Panc1 (cell line): Measurements from ENCODE around the gene POMGNT1. TPM values are rescaled to one million over a fixed set of nuclear protein-coding genes. Genes with fewer than 3 reads are reported as not detected.

Experiments used
- ATAC-seq: fragments of 200-7000 bp; cut with Tn5 transposase; 2 replicates; pipeline ENCODE4 v1.9.1; 2020; ENCODE audit warnings: mild to moderate bottlenecking, moderate library complexity
- BruUV-seq: library from RNA; stranded (reverse); fragments of 400-500 nt; replicated peaks from 2 replicates; lab custom pipeline; 2021; lab: Mats Ljungman, UMichigan
- CTCF ChIA-PET: fragments of 300-600 bp; sonication (Branson Sonifier 250); formaldehyde crosslinking; loops from one replicate; lab custom pipeline; 2022; ENCODE audit warnings: antibody characterized with exemption; lab: Charles Lee
- POLR2A ChIA-PET: fragments of 300-600 bp; sonication (Branson Sonifier 250); formaldehyde crosslinking; loops from one replicate; lab custom pipeline; 2022; ENCODE audit warnings: antibody characterized with exemption; lab: Charles Lee
- DNase-seq: peaks from one replicate; pipeline ENCODE4 v3.0.0-alpha.2; 2010; ENCODE audit warnings: low read depth, low spot score
- H3K27ac ChIP-seq: 2 replicates; pipeline ENCODE4 v1.5.1; 2011; ENCODE audit warnings: mild to moderate bottlenecking, low read length, inconsistent platforms
- H3K27me3 ChIP-seq: fragments of 200-500 bp; sonication (Bioruptor generic); 2 replicates; pipeline ENCODE4 v1.6.0; 2014; ENCODE audit warnings: low read length, inconsistent platforms; ENCODE audit not compliant: control insufficient read depth, insufficient read depth
- H3K36me3 ChIP-seq: fragments of 200-500 bp; sonication (Bioruptor generic); 2 replicates; pipeline ENCODE4 v1.5.1; 2014; ENCODE audit warnings: inconsistent platforms, mild to moderate bottlenecking, low read length, moderate library complexity; ENCODE audit not compliant: control insufficient read depth, insufficient read depth
- H3K4me1 ChIP-seq: 2 replicates; pipeline ENCODE4 v1.5.1; 2011; ENCODE audit warnings: inconsistent platforms, mild to moderate bottlenecking, low read length, moderate library complexity; ENCODE audit not compliant: control insufficient read depth, insufficient read depth
- H3K4me3 ChIP-seq, 2 experiments: 2 replicates each; pipeline ENCODE4 v1.5.1; 2011 to 2012; ENCODE audit warnings: low read depth in 2 of 2, low read length in 2 of 2, mild to moderate bottlenecking in 2 of 2, inconsistent platforms in 1 of 2, moderate library complexity in 1 of 2
- H3K9me3 ChIP-seq: fragments of 200-500 bp; sonication (Bioruptor generic); 2 replicates; pipeline ENCODE4 v1.5.1; 2014; ENCODE audit warnings: low read depth, mild to moderate bottlenecking, inconsistent platforms, low read length, moderate library complexity; ENCODE audit not compliant: control insufficient read depth, insufficient read depth
- POLR2AphosphoS5 ChIP-seq: IDR thresholded peaks from 2 replicates; pipeline ENCODE4 v1.6.1; 2012; ENCODE audit warnings: mild to moderate bottlenecking, low read depth, low read length, moderate library complexity
- SIN3A ChIP-seq: IDR thresholded peaks from 2 replicates; pipeline ENCODE4 v1.6.1; 2012; ENCODE audit warnings: low read depth, mild to moderate bottlenecking, low read length, moderate library complexity, borderline replicate concordance; ENCODE audit not compliant: insufficient read depth
- TCF7L2 ChIP-seq: IDR thresholded peaks from 2 replicates; pipeline ENCODE4 v1.6.1; 2011; ENCODE audit warnings: mild to moderate bottlenecking, low read depth, low read length, inconsistent platforms
- in situ Hi-C: cut with HindIII; loops from 2 replicates; pipeline ENCODE4 v1.10.0; 2016; ENCODE audit warnings: low sequenced_read_pairs, low pct_unique_long_range_greater_than_20kb
- intact Hi-C: fragments of 100-400 bp; cut with micrococcal nuclease; formaldehyde crosslinking; loops from one replicate; pipeline ENCODE4 v1.10.0; 2022; ENCODE audit not compliant: unreplicated experiment
- total RNA-seq: library from RNA; stranded (reverse); gene quantifications from one replicate; pipeline ENCODE4 v1.2.1, GENCODE V29; 2021; ENCODE audit not compliant: unreplicated experiment
- TF ChIP-seq, protein P1 (sequence below): fragments of 450-650 bp; IDR thresholded peaks from 2 replicates; pipeline ENCODE4 v1.5.1; 2017; ENCODE audit warnings: mild to moderate bottlenecking
- TF ChIP-seq, protein P2 (sequence below), 2 experiments: IDR thresholded peaks; 2 replicates each; pipeline ENCODE4 v1.6.1; 2011 to 2012; ENCODE audit warnings: low read depth in 2 of 2, control low read depth in 1 of 2, low read length in 1 of 2, mild to moderate bottlenecking in 1 of 2, moderate library complexity in 1 of 2; ENCODE audit not compliant: insufficient read depth in 1 of 2

POMGNT1 gene
- total RNA-seq, 1 experiment from 2014 or later: 178 TPM

DNA sequence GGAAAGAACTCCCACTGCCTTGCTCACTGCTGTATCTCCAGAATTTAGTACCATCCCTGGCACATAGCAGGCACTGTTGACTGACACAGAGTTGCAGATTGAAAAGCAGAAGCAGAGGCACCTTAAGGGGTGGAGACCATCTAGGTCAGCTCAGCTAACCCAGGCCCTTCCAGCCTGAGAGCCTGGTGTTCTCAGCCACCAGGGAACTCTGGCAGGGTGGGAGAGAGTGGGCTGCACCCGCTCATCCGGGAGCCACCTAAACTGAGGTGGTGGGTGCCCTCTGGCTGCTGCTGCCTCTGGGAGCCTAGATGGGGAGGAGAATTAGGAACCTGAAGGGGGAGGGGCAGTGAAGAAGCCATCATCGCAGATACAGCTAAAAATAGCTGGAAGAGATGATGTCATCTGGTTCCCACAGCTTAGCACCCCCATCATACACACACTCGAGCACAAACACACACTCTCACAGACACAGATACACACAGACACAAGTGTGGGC is 24.8 kb downstream of the POMGNT1 start:
- ATAC-seq: no peak
- Histone ChIP-seq H3K4me1 (peaks cover 18% of the 10 kb centered on the region), H3K27ac (0 out of 2 replicates have a peak overlapping the region, but pooled peaks have one; percentile 23), H3K9me3 (no peaks in the 10 kb centered on the region), H3K4me3 (no peak overlapping the region), H3K36me3 (no peaks in the 10 kb centered on the region), H3K27me3 (no peaks in the 10 kb centered on the region)
- in situ Hi-C loops: no loop called here
- no TSS peak for BruUV-seq
- DNase-seq: no peak
- CTCF ChIA-PET: interaction anchor here (1.6 kb wide), 1 partner anchor 8 kb away, joined by 5 read pairs; no protein-coding TSS in a partner anchor
- intact Hi-C loops: no loop called here
- TF ChIP-seq, protein P1, sequence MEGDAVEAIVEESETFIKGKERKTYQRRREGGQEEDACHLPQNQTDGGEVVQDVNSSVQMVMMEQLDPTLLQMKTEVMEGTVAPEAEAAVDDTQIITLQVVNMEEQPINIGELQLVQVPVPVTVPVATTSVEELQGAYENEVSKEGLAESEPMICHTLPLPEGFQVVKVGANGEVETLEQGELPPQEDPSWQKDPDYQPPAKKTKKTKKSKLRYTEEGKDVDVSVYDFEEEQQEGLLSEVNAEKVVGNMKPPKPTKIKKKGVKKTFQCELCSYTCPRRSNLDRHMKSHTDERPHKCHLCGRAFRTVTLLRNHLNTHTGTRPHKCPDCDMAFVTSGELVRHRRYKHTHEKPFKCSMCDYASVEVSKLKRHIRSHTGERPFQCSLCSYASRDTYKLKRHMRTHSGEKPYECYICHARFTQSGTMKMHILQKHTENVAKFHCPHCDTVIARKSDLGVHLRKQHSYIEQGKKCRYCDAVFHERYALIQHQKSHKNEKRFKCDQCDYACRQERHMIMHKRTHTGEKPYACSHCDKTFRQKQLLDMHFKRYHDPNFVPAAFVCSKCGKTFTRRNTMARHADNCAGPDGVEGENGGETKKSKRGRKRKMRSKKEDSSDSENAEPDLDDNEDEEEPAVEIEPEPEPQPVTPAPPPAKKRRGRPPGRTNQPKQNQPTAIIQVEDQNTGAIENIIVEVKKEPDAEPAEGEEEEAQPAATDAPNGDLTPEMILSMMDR: no peak
- TF ChIP-seq POLR2AphosphoS5 (no peak), SIN3A (no peak)
- POLR2A ChIA-PET: no interaction called here

DNA sequence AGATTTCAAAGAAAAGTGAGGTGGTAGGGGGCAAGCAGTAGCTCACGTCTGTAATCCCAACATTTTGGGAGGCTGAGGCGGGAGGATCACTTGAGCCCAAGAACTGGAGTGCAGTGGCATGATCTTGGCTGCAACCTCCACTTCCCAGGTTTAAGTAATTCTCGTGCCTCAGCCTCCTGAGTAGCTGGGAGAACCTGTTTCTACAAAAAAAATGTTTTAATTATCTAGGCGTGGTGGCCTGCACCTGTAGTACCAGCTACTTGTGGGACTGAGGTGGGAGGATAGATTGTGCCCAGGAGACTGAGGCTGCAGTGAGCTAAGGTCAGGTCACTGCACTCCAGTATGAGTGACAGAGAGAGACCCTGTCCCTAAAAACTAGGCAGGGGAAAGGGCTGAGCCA is 25.9 kb downstream of the POMGNT1 start:
- H3K36me3 ChIP-seq: no peaks in the 10 kb centered on the region
- POLR2A ChIA-PET: interaction anchor here (0.8 kb wide), 1 partner anchor 32 kb away, joined by 3 read pairs; no protein-coding TSS in a partner anchor
- in situ Hi-C loops (no loop called here), intact Hi-C loops (no loop called here)
- H3K4me1 ChIP-seq: peaks cover 18% of the 10 kb centered on the region
- no peak for DNase-seq
- CTCF ChIA-PET: interaction anchor here (0.6 to 1.6 kb wide), 2 partner anchors 9 to 459 kb away, joined by 5 to 7 read pairs; no protein-coding TSS in a partner anchor
- ATAC-seq: no peak
- H3K9me3 ChIP-seq: no peaks in the 10 kb centered on the region
- H3K27ac ChIP-seq: no peak overlapping the region
- no peaks in the 10 kb centered on the region for H3K27me3 ChIP-seq
- no TSS peak for BruUV-seq
- TF ChIP-seq TCF7L2 (no peak), SIN3A (no peak)
- TF ChIP-seq, protein P2, sequence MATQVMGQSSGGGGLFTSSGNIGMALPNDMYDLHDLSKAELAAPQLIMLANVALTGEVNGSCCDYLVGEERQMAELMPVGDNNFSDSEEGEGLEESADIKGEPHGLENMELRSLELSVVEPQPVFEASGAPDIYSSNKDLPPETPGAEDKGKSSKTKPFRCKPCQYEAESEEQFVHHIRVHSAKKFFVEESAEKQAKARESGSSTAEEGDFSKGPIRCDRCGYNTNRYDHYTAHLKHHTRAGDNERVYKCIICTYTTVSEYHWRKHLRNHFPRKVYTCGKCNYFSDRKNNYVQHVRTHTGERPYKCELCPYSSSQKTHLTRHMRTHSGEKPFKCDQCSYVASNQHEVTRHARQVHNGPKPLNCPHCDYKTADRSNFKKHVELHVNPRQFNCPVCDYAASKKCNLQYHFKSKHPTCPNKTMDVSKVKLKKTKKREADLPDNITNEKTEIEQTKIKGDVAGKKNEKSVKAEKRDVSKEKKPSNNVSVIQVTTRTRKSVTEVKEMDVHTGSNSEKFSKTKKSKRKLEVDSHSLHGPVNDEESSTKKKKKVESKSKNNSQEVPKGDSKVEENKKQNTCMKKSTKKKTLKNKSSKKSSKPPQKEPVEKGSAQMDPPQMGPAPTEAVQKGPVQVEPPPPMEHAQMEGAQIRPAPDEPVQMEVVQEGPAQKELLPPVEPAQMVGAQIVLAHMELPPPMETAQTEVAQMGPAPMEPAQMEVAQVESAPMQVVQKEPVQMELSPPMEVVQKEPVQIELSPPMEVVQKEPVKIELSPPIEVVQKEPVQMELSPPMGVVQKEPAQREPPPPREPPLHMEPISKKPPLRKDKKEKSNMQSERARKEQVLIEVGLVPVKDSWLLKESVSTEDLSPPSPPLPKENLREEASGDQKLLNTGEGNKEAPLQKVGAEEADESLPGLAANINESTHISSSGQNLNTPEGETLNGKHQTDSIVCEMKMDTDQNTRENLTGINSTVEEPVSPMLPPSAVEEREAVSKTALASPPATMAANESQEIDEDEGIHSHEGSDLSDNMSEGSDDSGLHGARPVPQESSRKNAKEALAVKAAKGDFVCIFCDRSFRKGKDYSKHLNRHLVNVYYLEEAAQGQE (IDR thresholded peaks at IDR 0.05; ENCODE audit: insufficient read depth in 1 of 2, low read depth in 2 of 2, low read length in 1 of 2): no peak
- TF ChIP-seq, protein P1: no peak
- H3K4me3 ChIP-seq: no peak overlapping the region
